B cell (primary cell): Measurements from ENCODE around the gene VPS35. TPM values are rescaled to one million over a fixed set of nuclear protein-coding genes. Genes with fewer than 3 reads are reported as not detected.

Source experiments
- ATAC-seq: fragments of 200-7000 bp; cut with Tn5 transposase; one replicate; pipeline ENCODE4 v1.10.0; 2021; ENCODE audit warnings: low read depth, mild to moderate bottlenecking, moderate number of reproducible peaks, moderate library complexity
- CTCF ChIA-PET: fragments of 350-600 bp; sonication (Branson Sonifier 250); formaldehyde crosslinking; loops from one replicate; lab custom pipeline; 2021; ENCODE audit warnings: antibody characterized with exemption, inconsistent platforms; lab: Charles Lee
- POLR2A ChIA-PET: fragments of 350-600 bp; sonication (Branson Sonifier 250); formaldehyde crosslinking; loops from one replicate; lab custom pipeline; 2021; ENCODE audit warnings: antibody characterized with exemption; lab: Charles Lee
- DNase-seq: peaks from one replicate; pipeline ENCODE4 v3.0.0; 2013
- H2AFZ ChIP-seq: 2 replicates; pipeline ENCODE4 v1.6.1; 2012; ENCODE audit warnings: mild to moderate bottlenecking, low read depth, low read length; ENCODE audit not compliant: insufficient read depth, poor library complexity, severe bottlenecking
- H3K27ac ChIP-seq, 2 donors: 1 replicate in 1 of 2; 2 replicates in 1 of 2; pipeline ENCODE4 v1.5.1; 2012 to 2013; ENCODE audit warnings: low read length in 2 of 2, mild to moderate bottlenecking in 2 of 2, moderate library complexity in 1 of 2
- H3K27me3 ChIP-seq, 4 experiments: fragments of 200-600 bp in 1 of 4; sonication (generic) in 1 of 4; replicated peaks in 1 of 4; 1 replicate in 2 of 4; 2 replicates in 2 of 4; pipeline versions ENCODE4 v1.6.1 to v1.7.0; 2013 to 2016; ENCODE audit warnings: low read length in 3 of 4, mild to moderate bottlenecking in 2 of 4, mixed read lengths in 1 of 4, moderate library complexity in 1 of 4; ENCODE audit not compliant: insufficient read depth in 4 of 4, control insufficient read depth in 3 of 4; ENCODE audit errors: control extremely low read depth in 1 of 4
- H3K36me3 ChIP-seq, 2 experiments: replicated peaks in 1 of 2; 1 replicate in 1 of 2; 2 replicates in 1 of 2; pipeline versions ENCODE4 v1.6.1 to v1.7.1; 2013; ENCODE audit warnings: low read length in 1 of 2; ENCODE audit not compliant: insufficient read depth in 2 of 2, control insufficient read depth in 1 of 2; ENCODE audit errors: control extremely low read depth in 1 of 2, extremely low read depth in 1 of 2
- H3K4me1 ChIP-seq, 2 donors: fragments of 200-600 bp in 1 of 2; sonication (generic) in 1 of 2; 1 replicate in 1 of 2; 2 replicates in 1 of 2; pipeline versions ENCODE4 v1.5.1 to v1.6.1; 2013 to 2017; ENCODE audit warnings: low read length in 2 of 2; ENCODE audit not compliant: control insufficient read depth in 2 of 2, insufficient read depth in 2 of 2
- H3K4me2 ChIP-seq: replicated peaks from 2 replicates; pipeline ENCODE3; 2012; ENCODE audit warnings: mild to moderate bottlenecking, low read depth, low read length; ENCODE audit not compliant: poor library complexity, severe bottlenecking
- H3K4me3 ChIP-seq, 5 experiments: fragments of 200-600 bp in 1 of 5; sonication (generic) in 1 of 5; 1 replicate in 3 of 5; 2 replicates in 2 of 5; pipeline versions ENCODE4 v1.5.1 to v1.7.0; 2011 to 2016; ENCODE audit warnings: low read length in 4 of 5, mild to moderate bottlenecking in 4 of 5, low read depth in 2 of 5, control low read depth in 1 of 5, moderate library complexity in 1 of 5; ENCODE audit not compliant: insufficient read depth in 1 of 5; ENCODE audit errors: control extremely low read depth in 1 of 5, extremely low read depth in 1 of 5
- H3K79me2 ChIP-seq: fragments of 200-600 bp; sonication (generic); one replicate; pipeline ENCODE4 v1.6.0; 2016; ENCODE audit warnings: low read length; ENCODE audit not compliant: control insufficient read depth, insufficient read depth
- H3K9ac ChIP-seq: fragments of 200-600 bp; sonication (generic); 2 replicates; pipeline ENCODE4 v1.6.1; 2017; ENCODE audit warnings: mild to moderate bottlenecking, low read length, moderate library complexity
- H3K9me3 ChIP-seq, 3 donors: one replicate each; pipeline versions ENCODE4 v1.6.1 to v1.7.1; 2013; ENCODE audit warnings: low read length in 2 of 3; ENCODE audit not compliant: control insufficient read depth in 2 of 3, insufficient read depth in 1 of 3; ENCODE audit errors: control extremely low read depth in 1 of 3
- H4K20me1 ChIP-seq: 2 replicates; pipeline ENCODE4 v1.6.0; 2012; ENCODE audit warnings: mild to moderate bottlenecking, low read length; ENCODE audit not compliant: insufficient read depth, control insufficient read depth, poor library complexity, severe bottlenecking
- H3K27ac Mint-ChIP-seq: one replicate; pipeline ENCODE4 v1.8.0; 2021; ENCODE audit warnings: mixed read lengths
- H3K27me3 Mint-ChIP-seq: one replicate; pipeline ENCODE4 v1.8.0; 2021; ENCODE audit warnings: mixed read lengths
- H3K4me1 Mint-ChIP-seq: one replicate; pipeline ENCODE4 v1.8.0; 2021; ENCODE audit warnings: mixed read lengths
- H3K4me3 Mint-ChIP-seq: one replicate; pipeline ENCODE4 v1.8.0; 2021; ENCODE audit warnings: mixed read lengths
- H3K9me3 Mint-ChIP-seq: one replicate; pipeline ENCODE4 v1.8.0; 2022; ENCODE audit warnings: mixed read lengths; ENCODE audit not compliant: insufficient read depth
- CTCF ChIP-seq: fragments of 200-600 bp; IDR thresholded peaks from one replicate; pipeline ENCODE4 v1.8.0; 2022; ENCODE audit warnings: antibody characterized with exemption, mild to moderate bottlenecking
- EZH2 ChIP-seq: IDR thresholded peaks from 2 replicates; pipeline ENCODE4 v1.6.1; 2012; ENCODE audit warnings: borderline replicate concordance, low read depth, mild to moderate bottlenecking, moderate library complexity, low read length; ENCODE audit not compliant: insufficient read depth, poor library complexity, severe bottlenecking
- WGBS: methylation state at CpG from one replicate; pipeline ENCODE4 v1.1.5; 2013; ENCODE audit warnings: missing lambda C conversion rate; ENCODE audit not compliant: insufficient coverage; 5-methylcytosine and 5-hydroxymethylcytosine counted together
- intact Hi-C: fragments of 100-400 bp; cut with micrococcal nuclease; formaldehyde crosslinking; loops from one replicate; pipeline ENCODE4 v1.10.0; 2022
- polyA plus RNA-seq: library from polyadenylated mRNA; depleted of rRNA; stranded (reverse); fragments of >200 nt; gene quantifications from 2 replicates; pipeline ENCODE4 v1.2.3, GENCODE V29; 2012
- total RNA-seq, 2 donors: library from RNA; stranded (reverse); fragments of 120-200 nt in 1 of 2; gene quantifications; 1 replicate in 1 of 2; 2 replicates in 1 of 2; pipeline versions ENCODE4 v1.2.3 to v1.2.4, GENCODE V29; 2013 to 2022

VPS35 gene
- total and polyA plus RNA-seq, 2 donors (not counting 1 experiment from before 2014, with no cell fraction given), result 9.5 to 120 TPM

GRCh38 chr16:46650254-46650623 is 38.7 kb downstream of the VPS35 start:
- no peaks in the 10 kb centered on the region for H3K4me1 ChIP-seq
- Mint-ChIP-seq H3K4me1 (no peaks in the 10 kb centered on the region), H3K4me3 (no peak overlapping the region), H3K27ac (no peak overlapping the region), H3K9me3 (peaks cover 2% of the 10 kb centered on the region), H3K27me3 (no peaks in the 10 kb centered on the region)
- no peak overlapping the region for H3K27ac ChIP-seq
- H4K20me1 ChIP-seq, result no peaks in the 10 kb centered on the region
- H3K9ac ChIP-seq, result no peak overlapping the region
- TF ChIP-seq EZH2, result no peak
- no peak for TF ChIP-seq CTCF
- CTCF ChIA-PET, result interaction anchor here (1.1 to 1.3 kb wide), 2 partner anchors 23 to 40 kb away, joined by 3 read pairs; no protein-coding TSS in a partner anchor
- no peak overlapping the region for H3K4me3 ChIP-seq
- no peaks in the 10 kb centered on the region for H3K36me3 ChIP-seq
- WGBS, result 100% methylated on average over 5 of the region's 5 CpGs
- H3K4me2 ChIP-seq, result no peak overlapping the region
- ATAC-seq, result no peak
- H3K9me3 ChIP-seq, result no peaks in the 10 kb centered on the region
- POLR2A ChIA-PET, result no interaction called here
- H3K27me3 ChIP-seq, result no peaks in the 10 kb centered on the region
- H2AFZ ChIP-seq, result no peak overlapping the region
- intact Hi-C loops, result no loop called here
- DNase-seq, result no peak
- H3K79me2 ChIP-seq, result no peaks in the 10 kb centered on the region

- no peak overlapping the region for H3K4me3 Mint-ChIP-seq
- H3K9ac ChIP-seq, result no peak overlapping the region
- no peaks in the 10 kb centered on the region for H3K36me3 ChIP-seq
- no peaks in the 10 kb centered on the region for H3K27me3 ChIP-seq
- DNase-seq (no peak), ATAC-seq (no peak)
- WGBS, result 97% methylated on average over 20 of the region's 27 CpGs
- TF ChIP-seq EZH2 (no peak), CTCF (no peak)
- no peak overlapping the region for H3K4me3 ChIP-seq
- peaks cover 2% of the 10 kb centered on the region for H3K9me3 Mint-ChIP-seq
- no peaks in the 10 kb centered on the region for H4K20me1 ChIP-seq
- H3K4me2 ChIP-seq, result no peak overlapping the region
- H3K27me3 Mint-ChIP-seq, result no peaks in the 10 kb centered on the region
- intact Hi-C loops, result no loop called here
- POLR2A ChIA-PET, result no interaction called here
- H3K27ac Mint-ChIP-seq, result no peak overlapping the region
- CTCF ChIA-PET, result interaction anchor here (1.1 to 1.3 kb wide), 2 partner anchors 24 to 41 kb away, joined by 3 read pairs; no protein-coding TSS in a partner anchor
- peaks cover 0 to 1% (median 0%) of the 10 kb centered on the region in 3 donors for H3K9me3 ChIP-seq
- H3K4me1 Mint-ChIP-seq, result no peaks in the 10 kb centered on the region
- H3K27ac ChIP-seq, result no peak overlapping the region
- H2AFZ ChIP-seq, result no peak overlapping the region
- H3K4me1 ChIP-seq, result no peaks in the 10 kb centered on the region
- H3K79me2 ChIP-seq, result no peaks in the 10 kb centered on the region
These were observed 39.3 kb downstream of the VPS35 start for GRCh38 chr16:46649588-46650253.
